Pancreas (tissue), 10 donors: ENCODE results near the gene ASB1. TPM values are rescaled to one million over a fixed set of nuclear protein-coding genes. Genes with fewer than 3 reads are reported as not detected.

Source experiments
- ATAC-seq, 4 donors: fragments of 200-7000 bp; cut with Tn5 transposase; one replicate each; pipeline versions ENCODE4 v1.8.0 to v1.9.1; 2020; ENCODE audit warnings: mild to moderate bottlenecking in 4 of 4, moderate library complexity in 4 of 4
- DNase-seq, 6 donors: peaks; one replicate each; pipeline ENCODE4 v3.0.0-alpha.2; 2020
- FAIRE-seq: peaks from 2 replicates; lab custom pipeline; 2012; peaks lifted over from hg19 to GRCh38; lab: Jason Lieb, UNC
- H3K27ac ChIP-seq, 4 donors: fragments of 200-600 bp; sonication (generic); 1 replicate in 3 of 4; 2 replicates in 1 of 4; pipeline versions ENCODE4 v1.5.0 to v1.8.0; 2020
- H3K27me3 ChIP-seq, 4 donors: fragments of 200-600 bp; one replicate each; pipeline ENCODE4 v1.8.0; 2021
- H3K36me3 ChIP-seq, 3 donors: fragments of 200-600 bp; sonication (generic) in 1 of 3; one replicate each; pipeline versions ENCODE4 v1.5.0 to v1.8.0; 2020 to 2021
- H3K4me1 ChIP-seq, 3 donors: fragments of 200-600 bp; one replicate each; pipeline ENCODE4 v1.8.0; 2021
- H3K4me3 ChIP-seq, 4 donors: fragments of 200-600 bp; sonication (generic) in 2 of 4; one replicate each; pipeline versions ENCODE4 v1.5.0 to v1.8.0; 2020 to 2021
- H3K9me3 ChIP-seq, 4 donors: fragments of 200-600 bp; one replicate each; pipeline ENCODE4 v1.8.0; 2021
- WGBS, 2 donors: extraction: QIAGEN DNeasy Blood & Tissue Kit; methylation state at CpG; one replicate each; pipeline ENCODE4 v1.1.7; 2013; 5-methylcytosine and 5-hydroxymethylcytosine counted together
- intact Hi-C, 3 donors: fragments of 100-400 bp; cut with DNase I; formaldehyde crosslinking; loops; one replicate each; pipeline versions ENCODE4 v1.11.1 to v1.14.2; 2022
- polyA plus RNA-seq, 2 donors: library from polyadenylated mRNA; stranded (reverse); fragments of 200-250 nt; gene quantifications; one replicate each; pipeline ENCODE4 v1.2.3, GENCODE V29; 2013
- total RNA-seq, 6 donors: library from RNA; stranded (reverse); fragmentation: NEBNext Ultra II Directional in 4 of 6; extraction: Animal tissue kit (Norgen Biotek cat#: 25700) in 4 of 6; gene quantifications; one replicate each; pipeline versions ENCODE4 v1.2.1 to v1.2.4, GENCODE V29; 2021 to 2023
- TF ChIP-seq, protein P1 (sequence below), 4 donors: fragments of 200-600 bp; sonication (generic) in 3 of 4; IDR thresholded peaks; one replicate each; pipeline versions ENCODE4 v1.5.0 to v1.8.0; 2021; ENCODE audit warnings: antibody characterized with exemption in 4 of 4
- donor health status: healthy with polysubstance abuse.
- donor health status: DM: no; HTN: no; CAD: no; lungs with moderate emphysema.
- donor health status: DM: no; HTN: no; CAD: no.
- donor health status: control.
- donor health status: control.
- donor health status: Bipolar disorder and iron deficiency.
- donor health status: DM: yes; HTN: yes; CAD: no.
- donor health status: DM: no; HTN: no; CAD: no.
- donor health status: DM: no; HTN: no; CAD: no.
- donor health status: DM: yes; HTN: yes; CAD: no.

ASB1 gene
- total and polyA plus RNA-seq, 8 donors: 11.3 to 25.1 (median 13.8) TPM

DNA sequence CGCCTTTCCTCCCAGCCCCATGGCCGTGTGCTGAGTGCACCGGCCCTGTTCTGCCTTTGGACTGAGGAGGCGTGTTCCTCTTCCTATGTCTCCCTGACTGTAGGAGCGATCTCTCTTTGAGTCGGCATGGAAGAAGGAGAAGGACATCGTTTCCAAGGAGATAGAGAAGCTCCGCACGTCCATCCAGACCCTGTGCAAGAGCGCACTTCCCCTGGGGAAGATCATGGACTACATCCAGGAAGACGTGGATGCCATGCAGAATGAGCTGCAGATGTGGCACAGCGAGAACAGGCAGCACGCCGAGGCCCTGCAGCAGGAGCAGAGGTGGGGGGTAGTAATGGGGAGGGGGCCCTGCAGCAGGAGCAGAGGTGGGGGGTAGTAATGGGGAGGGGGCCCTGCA, 29.4 kb upstream of the ASB1 start:
- 87 to 88% methylated on average over 14 of the region's 14 CpGs for WGBS, 2 donors
- intact Hi-C loops: no loop called here
- TF ChIP-seq, protein P1, sequence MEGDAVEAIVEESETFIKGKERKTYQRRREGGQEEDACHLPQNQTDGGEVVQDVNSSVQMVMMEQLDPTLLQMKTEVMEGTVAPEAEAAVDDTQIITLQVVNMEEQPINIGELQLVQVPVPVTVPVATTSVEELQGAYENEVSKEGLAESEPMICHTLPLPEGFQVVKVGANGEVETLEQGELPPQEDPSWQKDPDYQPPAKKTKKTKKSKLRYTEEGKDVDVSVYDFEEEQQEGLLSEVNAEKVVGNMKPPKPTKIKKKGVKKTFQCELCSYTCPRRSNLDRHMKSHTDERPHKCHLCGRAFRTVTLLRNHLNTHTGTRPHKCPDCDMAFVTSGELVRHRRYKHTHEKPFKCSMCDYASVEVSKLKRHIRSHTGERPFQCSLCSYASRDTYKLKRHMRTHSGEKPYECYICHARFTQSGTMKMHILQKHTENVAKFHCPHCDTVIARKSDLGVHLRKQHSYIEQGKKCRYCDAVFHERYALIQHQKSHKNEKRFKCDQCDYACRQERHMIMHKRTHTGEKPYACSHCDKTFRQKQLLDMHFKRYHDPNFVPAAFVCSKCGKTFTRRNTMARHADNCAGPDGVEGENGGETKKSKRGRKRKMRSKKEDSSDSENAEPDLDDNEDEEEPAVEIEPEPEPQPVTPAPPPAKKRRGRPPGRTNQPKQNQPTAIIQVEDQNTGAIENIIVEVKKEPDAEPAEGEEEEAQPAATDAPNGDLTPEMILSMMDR (IDR thresholded peaks at IDR 0.05): no peak
- H3K4me3 ChIP-seq: no peak overlapping the region
- no peaks in the 10 kb centered on the region for H3K9me3 ChIP-seq
- no peak for DNase-seq
- ATAC-seq: no peak
- H3K27me3 ChIP-seq: no peaks in the 10 kb centered on the region
- H3K36me3 ChIP-seq: no peaks in the 10 kb centered on the region
- H3K27ac ChIP-seq: no peak overlapping the region
- H3K4me1 ChIP-seq: peaks cover 0 to 5% (median 0%) of the 10 kb centered on the region in 3 donors
- no peak for FAIRE-seq

DNA sequence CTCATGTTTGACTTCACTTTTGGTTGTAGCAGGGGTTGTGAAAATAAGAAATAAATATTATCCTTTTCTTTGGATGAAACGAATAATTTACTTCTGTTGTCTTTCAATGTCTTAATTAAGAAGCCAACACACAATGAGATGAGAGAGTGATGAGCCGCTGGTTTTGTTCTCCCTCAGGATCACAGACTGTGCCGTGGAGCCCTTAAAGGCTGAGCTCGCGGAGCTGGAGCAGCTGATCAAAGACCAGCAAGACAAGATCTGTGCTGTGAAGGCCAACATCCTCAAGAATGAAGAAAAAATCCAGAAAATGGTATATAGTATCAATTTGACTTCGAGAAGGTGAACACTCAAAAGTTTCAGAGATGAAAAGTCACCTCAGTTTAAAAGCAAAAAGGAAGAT, 28.1 kb upstream of the ASB1 start:
- H3K4me1 ChIP-seq: no peaks in the 10 kb centered on the region
- H3K4me3 ChIP-seq: no peak overlapping the region
- peak overlapping the region in 1 of 4 donors; percentile 25 for H3K27ac ChIP-seq
- no peak for DNase-seq
- no peaks in the 10 kb centered on the region for H3K9me3 ChIP-seq
- no peak for ATAC-seq
- TF ChIP-seq, protein P1 (IDR thresholded peaks at IDR 0.05): no peak
- H3K27me3 ChIP-seq: no peaks in the 10 kb centered on the region
- H3K36me3 ChIP-seq: no peaks in the 10 kb centered on the region
- no peak for FAIRE-seq
- WGBS, 2 donors: 69 to 78% methylated on average over 6 of the region's 6 CpGs
- intact Hi-C loops: no loop called here

DNA sequence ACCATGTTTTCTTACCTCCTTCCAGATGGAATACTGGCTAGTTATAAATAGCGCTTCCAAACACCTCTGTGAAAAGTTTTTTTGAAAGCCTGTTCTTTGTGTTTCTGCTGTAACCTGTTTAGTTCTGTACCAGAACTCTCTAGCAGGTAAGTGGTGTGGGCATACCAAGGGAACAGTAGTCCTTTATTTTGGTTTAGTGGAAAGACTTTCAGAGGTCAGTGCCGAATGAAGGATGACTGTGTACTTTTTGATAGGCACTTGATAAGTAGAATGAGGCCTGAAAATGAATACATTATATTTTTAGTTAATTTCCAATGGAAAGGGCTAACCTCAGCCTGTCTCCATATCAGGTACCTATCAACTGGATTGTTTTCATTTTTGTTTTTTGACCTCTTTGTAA, 27.6 kb upstream of the ASB1 start:
- Histone ChIP-seq H3K27ac (peak overlapping the region in 2 of 4 donors; percentile 16 to 25), H3K27me3 (no peaks in the 10 kb centered on the region), H3K4me1 (no peaks in the 10 kb centered on the region), H3K9me3 (no peaks in the 10 kb centered on the region), H3K36me3 (no peaks in the 10 kb centered on the region), H3K4me3 (no peak overlapping the region)
- TF ChIP-seq, protein P1 (IDR thresholded peaks at IDR 0.05): no peak
- ATAC-seq (peak in 3 of 4 donors; percentile 40 to 86 (median 78)), DNase-seq (no peak), FAIRE-seq (no peak)
- WGBS, 2 donors: 52 to 56% methylated on average over 2 of the region's 2 CpGs
- intact Hi-C loops: no loop called here

DNA sequence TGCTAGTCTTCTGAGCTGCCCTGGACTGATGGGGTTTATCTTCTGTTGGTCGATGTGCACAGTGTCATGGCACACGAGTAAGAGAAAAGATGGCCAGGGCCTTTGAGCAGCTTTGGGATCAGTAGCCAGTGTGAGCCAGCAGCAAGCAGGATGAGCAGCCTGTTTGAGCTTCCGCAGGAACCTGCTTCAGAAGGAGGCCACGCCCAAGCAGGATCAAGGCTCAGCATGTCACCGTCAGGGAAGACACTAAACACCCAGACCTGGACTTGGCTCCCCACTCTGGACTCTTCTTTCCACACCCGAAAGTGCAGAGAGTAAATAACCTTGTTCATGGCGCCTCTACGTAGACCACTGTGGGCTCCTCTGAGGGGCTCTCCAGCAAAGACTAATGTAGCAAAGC, 25.2 kb upstream of the ASB1 start:
- FAIRE-seq (no peak), DNase-seq (no peak)

More for the DNA sequence above, 25.2 kb upstream of the ASB1 start:
- intact Hi-C loops: no loop called here
- Histone ChIP-seq H3K4me1 (no peaks in the 10 kb centered on the region), H3K9me3 (no peaks in the 10 kb centered on the region), H3K36me3 (no peaks in the 10 kb centered on the region), H3K4me3 (no peak overlapping the region), H3K27ac (no peak overlapping the region), H3K27me3 (no peaks in the 10 kb centered on the region)
- 91 to 94% methylated on average over 8 of the region's 8 CpGs for WGBS, 2 donors
- ATAC-seq: no peak
- TF ChIP-seq, protein P1 (IDR thresholded peaks at IDR 0.05): no peak
